GM13977 (cell line): ENCODE results near the gene RUBCN.

Experiments
- DNase-seq: peaks from one replicate; pipeline ENCODE4 v3.0.0; 2012; ENCODE audit warnings: low spot score
- in situ Hi-C: fragments of 300-500 bp; cut with MboI; formaldehyde crosslinking; loops from one replicate; pipeline ENCODE4 v1.12.0; 2022; ENCODE audit warnings: low sequenced_read_pairs, low pct_unique_long_range_greater_than_20kb, mixed read lengths, inconsistent platforms; ENCODE audit not compliant: unreplicated experiment
- TF ChIP-seq, protein P1 (sequence below): IDR thresholded peaks from 2 replicates; pipeline ENCODE4 v1.5.1; 2012; ENCODE audit warnings: mild to moderate bottlenecking, control low read depth; ENCODE audit not compliant: insufficient read depth; ENCODE audit errors: extremely low read depth, missing control alignments

The RUBCN gene

DNA sequence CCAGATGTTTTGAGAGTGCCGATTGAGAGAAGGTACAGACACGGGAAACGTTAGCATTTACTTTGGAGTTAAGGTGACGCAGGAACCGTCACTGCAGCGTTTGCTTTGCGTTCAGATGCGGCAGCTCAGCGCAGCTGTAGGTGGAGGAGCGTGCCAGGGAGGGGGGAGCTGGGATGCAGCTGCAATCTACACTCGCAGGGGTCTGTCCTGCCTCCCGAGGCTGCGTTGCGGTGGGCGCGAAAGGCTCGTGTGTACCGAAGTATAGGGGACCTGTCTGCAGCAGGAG lies 12.6 kb upstream of the RUBCN start:
- DNase-seq: peak; percentile 72
- in situ Hi-C loops: no loop called here

DNA sequence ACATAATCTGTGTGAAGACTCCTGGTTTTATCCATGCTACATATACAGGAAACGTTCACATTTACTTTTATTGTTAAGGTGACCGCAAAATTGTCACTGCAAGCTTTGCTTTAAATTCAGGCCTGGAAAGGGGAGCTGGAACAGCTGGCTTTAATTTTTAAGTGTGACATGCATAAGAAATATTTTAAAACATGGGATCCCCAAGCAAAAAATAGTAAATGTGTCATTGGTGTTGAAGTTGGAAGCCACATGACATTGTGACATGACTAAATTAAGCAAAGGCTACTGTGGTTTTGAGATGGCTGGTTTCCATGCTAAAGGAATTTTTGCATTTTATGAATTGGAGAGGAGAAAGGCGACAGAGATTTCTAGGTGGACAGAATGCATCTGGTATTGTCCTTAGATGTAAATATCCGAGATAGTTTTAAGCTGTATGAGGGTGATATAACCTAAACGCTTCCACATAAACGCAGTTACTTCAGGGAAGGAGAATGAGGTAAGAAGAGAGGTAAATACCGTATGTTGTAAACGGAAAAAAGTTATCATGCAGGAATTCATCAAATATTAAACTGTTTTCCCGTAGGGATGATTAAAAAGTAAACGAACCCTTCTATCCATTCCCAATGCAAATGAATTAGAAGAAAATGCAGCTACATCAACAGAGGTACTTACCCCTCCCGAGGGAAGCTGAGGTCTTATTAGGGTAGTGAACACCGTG lies 12.1 kb upstream of the RUBCN start:
- TF ChIP-seq, protein P1, sequence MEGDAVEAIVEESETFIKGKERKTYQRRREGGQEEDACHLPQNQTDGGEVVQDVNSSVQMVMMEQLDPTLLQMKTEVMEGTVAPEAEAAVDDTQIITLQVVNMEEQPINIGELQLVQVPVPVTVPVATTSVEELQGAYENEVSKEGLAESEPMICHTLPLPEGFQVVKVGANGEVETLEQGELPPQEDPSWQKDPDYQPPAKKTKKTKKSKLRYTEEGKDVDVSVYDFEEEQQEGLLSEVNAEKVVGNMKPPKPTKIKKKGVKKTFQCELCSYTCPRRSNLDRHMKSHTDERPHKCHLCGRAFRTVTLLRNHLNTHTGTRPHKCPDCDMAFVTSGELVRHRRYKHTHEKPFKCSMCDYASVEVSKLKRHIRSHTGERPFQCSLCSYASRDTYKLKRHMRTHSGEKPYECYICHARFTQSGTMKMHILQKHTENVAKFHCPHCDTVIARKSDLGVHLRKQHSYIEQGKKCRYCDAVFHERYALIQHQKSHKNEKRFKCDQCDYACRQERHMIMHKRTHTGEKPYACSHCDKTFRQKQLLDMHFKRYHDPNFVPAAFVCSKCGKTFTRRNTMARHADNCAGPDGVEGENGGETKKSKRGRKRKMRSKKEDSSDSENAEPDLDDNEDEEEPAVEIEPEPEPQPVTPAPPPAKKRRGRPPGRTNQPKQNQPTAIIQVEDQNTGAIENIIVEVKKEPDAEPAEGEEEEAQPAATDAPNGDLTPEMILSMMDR: no peak

More for the DNA sequence above, 12.6 kb upstream of the RUBCN start:
- TF ChIP-seq, protein P1: no peak

DNA sequence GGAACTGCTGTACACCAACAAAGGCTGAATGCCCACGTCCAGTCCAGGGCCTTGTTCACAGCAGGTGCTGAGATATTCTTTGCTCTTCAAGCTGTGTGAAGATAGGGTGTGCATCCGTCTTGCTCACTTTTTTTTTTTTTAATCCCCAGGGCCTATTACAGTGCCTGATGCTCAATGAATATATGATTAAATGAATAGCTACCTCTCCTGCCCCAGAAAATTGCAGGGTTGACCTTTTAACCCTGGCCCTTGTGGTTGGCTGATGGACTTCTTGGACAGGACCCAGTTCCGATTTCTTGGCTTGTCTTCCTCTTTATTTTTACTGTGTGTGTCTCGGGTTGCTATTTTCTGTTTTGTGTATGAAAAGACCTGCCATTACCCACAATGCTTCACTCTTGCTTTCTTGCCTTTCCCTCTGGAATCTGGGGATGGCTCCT lies 10.1 kb upstream of the RUBCN start:
- no peak for DNase-seq
- TF ChIP-seq, protein P1: no peak
- in situ Hi-C loops: no loop called here

More for the DNA sequence above, 12.1 kb upstream of the RUBCN start:
- in situ Hi-C loops: no loop called here
- no peak for DNase-seq

DNA sequence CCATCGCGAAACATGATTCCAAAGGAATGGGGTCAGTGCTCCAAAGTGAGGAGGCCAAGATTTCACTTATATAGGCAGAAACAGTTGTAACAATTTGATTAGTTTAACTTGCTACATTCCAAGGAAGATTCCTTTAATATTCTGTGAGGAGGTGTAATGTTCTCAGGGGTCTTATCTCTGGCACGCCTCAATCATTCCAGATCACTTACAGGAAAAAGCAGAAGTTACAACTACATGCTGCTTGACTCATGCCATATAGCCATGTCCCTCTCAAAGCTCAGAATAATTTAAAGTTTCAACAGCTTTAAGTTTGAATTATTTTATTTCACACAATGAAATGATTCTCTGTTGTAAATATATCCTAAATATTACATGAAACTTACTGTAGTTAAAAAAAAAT lies 9.5 kb upstream of the RUBCN start:
- no peak for DNase-seq
- in situ Hi-C loops: no loop called here
- TF ChIP-seq, protein P1: no peak

DNA sequence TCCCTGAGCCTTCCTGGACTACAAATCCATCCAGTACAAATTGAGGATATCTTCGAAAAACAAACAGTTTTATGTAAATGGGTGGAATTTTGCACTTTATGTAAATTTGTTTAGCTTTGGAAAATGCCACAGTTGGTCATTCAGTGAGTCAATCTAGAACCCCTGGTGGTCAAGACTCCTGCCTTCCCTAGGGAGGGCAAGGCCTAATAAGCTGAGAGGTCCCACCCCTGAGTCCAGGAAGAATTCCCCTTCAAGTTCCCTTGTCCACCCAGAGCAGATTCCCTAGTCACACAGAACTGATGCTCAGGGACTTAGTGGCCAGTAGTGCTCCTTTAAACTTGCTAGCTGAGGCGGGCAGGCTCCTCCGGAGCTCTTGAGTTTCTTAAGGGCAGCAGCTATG lies 6.1 kb upstream of the RUBCN start:
- in situ Hi-C loops: no loop called here
- TF ChIP-seq, protein P1: no peak
- DNase-seq: no peak

DNA sequence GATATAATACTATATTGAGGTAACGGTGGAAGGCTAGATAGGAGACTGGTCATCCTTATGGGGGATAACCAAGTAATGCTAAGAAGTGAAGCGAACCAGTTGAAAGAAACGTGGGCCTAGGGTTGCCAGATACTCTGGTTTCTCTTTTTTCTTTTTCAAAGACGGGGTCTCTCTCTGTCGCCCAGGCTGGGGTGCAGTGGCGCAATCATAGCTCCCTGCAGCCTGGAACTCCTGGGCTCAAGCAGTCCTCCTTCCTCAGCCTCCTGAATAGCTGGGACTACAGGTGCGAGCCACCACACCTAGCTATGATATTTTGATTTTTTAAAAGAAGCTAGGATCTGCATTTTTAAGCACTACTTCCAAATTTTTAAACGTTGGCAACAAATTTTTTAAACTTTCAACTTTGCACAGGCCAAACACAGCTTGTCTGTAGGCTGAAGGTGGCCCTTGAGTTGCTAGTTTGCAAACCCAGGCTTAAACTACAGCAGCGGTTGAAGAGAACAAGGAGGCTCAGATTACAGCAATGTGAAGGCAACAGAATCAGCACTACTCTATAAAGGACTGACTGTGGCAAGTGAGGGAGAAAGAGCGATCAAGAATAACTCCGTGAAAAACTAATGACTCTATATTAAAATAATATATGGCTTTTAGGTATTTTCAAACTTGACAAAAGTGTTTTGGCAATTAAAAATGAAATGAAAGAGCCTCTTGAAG lies 1.2 kb upstream of the RUBCN start:
- TF ChIP-seq, protein P1: no peak
- in situ Hi-C loops: no loop called here
- DNase-seq: no peak

DNA sequence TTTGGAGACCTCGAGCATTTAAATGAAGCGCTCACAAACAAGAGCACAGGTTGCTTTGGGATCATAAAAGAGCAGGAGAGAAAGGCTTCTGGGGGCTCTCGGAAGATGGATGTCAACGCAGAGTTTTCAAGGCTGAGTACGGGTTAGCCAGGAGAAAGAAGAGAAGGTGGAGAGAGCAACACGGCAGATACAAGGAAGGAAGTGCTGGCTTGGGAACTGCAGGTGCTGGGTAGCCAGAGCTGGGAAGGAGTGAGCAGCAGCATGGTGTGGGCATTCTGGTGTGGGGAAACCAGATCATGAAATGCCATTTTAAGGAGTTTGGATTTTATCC lies 580 bp upstream of the RUBCN start:
- DNase-seq: no peak
- TF ChIP-seq, protein P1: no peak
- in situ Hi-C loops: no loop called here
